Esophagus squamous epithelium (tissue), 4 donors: ENCODE measurements around the gene SMTN.

Experiments used
- CTCF ChIP-seq, 6 experiments: fragments of 450-650 bp in 4 of 6; fragments of 200-600 bp in 2 of 6; sonication (generic) in 2 of 6; IDR thresholded peaks; one replicate each; pipeline ENCODE4 v1.5.1; 2016 to 2019; ENCODE audit warnings: antibody characterized with exemption in 6 of 6, mild to moderate bottlenecking in 4 of 6, moderate library complexity in 4 of 6
- POLR2A ChIP-seq, 4 donors: fragments of 450-650 bp; IDR thresholded peaks; one replicate each; pipeline ENCODE4 v1.6.1; 2017; ENCODE audit warnings: antibody characterized with exemption in 4 of 4, mild to moderate bottlenecking in 4 of 4, moderate library complexity in 3 of 4

DNA sequence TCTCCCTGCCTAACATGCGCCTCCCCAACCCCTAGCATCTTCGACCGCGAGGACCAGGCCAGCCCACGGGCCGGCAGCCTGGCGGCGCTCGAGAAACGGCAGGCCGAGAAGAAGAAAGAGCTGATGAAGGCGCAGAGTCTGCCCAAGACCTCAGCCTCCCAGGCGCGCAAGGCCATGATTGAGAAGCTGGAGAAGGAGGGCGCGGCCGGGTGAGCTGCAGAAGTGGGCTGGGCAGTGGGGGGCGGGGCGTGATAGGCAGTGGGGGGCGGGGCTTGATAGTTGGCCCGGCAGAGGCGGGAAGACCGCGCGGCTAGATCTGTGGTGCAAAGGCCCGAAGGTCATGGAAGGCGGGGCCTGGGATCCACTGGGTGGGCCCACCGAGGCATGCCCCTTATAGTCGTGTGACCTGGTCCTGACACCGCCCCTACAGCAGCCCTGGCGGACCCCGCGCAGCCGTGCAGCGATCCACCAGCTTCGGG is 17.6 kb downstream of the SMTN start:
- TF ChIP-seq CTCF (IDR thresholded peaks at IDR 0.05): no peak
- TF ChIP-seq POLR2A (IDR thresholded peaks at IDR 0.05): peak in 1 of 4 donors; percentile 25
